ENCODE data around the gene PPM1H.

The PPM1H gene

DNA sequence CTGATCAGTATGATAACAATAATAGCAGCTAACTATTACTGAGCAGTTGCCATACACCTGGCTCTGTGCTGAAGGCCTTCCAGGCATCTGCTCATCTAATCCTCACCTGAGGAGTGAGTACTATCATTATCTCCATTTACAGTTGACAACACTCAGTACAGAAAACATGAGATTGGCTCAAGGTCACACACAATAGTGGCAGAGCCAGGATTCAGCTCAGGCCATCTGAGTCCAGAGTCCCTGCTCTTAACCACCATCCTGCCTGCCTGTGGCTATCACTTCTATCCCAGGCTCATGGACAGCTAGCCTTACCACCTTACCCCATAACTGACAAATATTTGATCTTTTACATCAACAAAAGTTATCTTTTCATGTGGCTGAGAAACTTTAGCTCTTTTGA is 155.5 kb downstream of the PPM1H start:
- Histone ChIP-seq H3K9ac (ENCODE audit: low read depth, low read length, poor library complexity, severe bottlenecking) (no peak overlapping the region), H3K4me1 (ENCODE audit: insufficient read depth, low read length, poor library complexity, severe bottlenecking) (peaks cover 30% of the 10 kb centered on the region), H4K20me1 (ENCODE audit: insufficient read depth, low read length, poor library complexity, severe bottlenecking) (no peaks in the 10 kb centered on the region), H2AFZ (ENCODE audit: low read length) (no peak overlapping the region), H3K79me2 (ENCODE audit: insufficient read depth, low read length) (no peaks in the 10 kb centered on the region), H3K27me3 (ENCODE audit: insufficient read depth, low read length, poor library complexity, severe bottlenecking) (no peaks in the 10 kb centered on the region), H3F3A (ENCODE audit: low read depth) (no peaks in the 10 kb centered on the region), H3K9me2 (replicated peaks; ENCODE audit: low read depth, low read length) (no peaks in the 10 kb centered on the region), H3K4me2 (ENCODE audit: low read depth, low read length, poor library complexity, severe bottlenecking) (no peak overlapping the region), H3K4me3 (ENCODE audit: low read length, poor library complexity, severe bottlenecking) (no peak overlapping the region), H3K36me3 (ENCODE audit: insufficient read depth, low read length) (no peaks in the 10 kb centered on the region; the same call in 1 of the 2 replicates), H3K9me3 (ENCODE audit: insufficient read depth, low read depth, low read length) (no peaks in the 10 kb centered on the region)
- no peak for TF ChIP-seq EZH2phosphoT487 (IDR thresholded peaks at IDR 0.05; ENCODE audit: borderline replicate concordance)

DNA sequence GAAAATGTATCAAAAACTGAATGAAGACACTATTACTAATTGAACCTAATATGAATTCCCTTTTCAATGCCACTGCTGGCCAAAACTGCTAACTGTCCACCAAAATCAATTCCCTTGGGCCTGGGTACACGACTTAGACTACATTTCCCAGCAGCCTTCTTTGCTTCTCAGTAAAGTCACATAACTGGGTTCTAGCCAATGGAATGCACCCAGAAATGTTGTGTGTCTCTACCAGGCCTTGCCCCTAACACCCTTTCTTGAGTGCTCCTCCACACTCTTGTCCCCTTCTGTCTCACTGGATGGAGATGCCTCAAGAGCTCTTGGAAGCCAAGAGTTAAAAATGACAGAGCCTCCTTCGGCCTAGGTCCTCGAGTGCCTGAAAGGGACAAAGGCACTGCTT is 156.8 kb downstream of the PPM1H start:
- no peak overlapping the region for H2AFZ ChIP-seq (ENCODE audit: low read length)
- H3K4me2 ChIP-seq (ENCODE audit: low read depth, low read length, poor library complexity, severe bottlenecking): no peak overlapping the region
- no peak overlapping the region for H3K4me3 ChIP-seq (ENCODE audit: low read length, poor library complexity, severe bottlenecking)
- H3K36me3 ChIP-seq (ENCODE audit: insufficient read depth, low read length): no peaks in the 10 kb centered on the region; the same call in 1 of the 2 replicates
- H3K79me2 ChIP-seq (ENCODE audit: insufficient read depth, low read length): no peaks in the 10 kb centered on the region
- no peak for TF ChIP-seq EZH2phosphoT487 (IDR thresholded peaks at IDR 0.05; ENCODE audit: borderline replicate concordance)
- TF ChIP-seq, protein P1, sequence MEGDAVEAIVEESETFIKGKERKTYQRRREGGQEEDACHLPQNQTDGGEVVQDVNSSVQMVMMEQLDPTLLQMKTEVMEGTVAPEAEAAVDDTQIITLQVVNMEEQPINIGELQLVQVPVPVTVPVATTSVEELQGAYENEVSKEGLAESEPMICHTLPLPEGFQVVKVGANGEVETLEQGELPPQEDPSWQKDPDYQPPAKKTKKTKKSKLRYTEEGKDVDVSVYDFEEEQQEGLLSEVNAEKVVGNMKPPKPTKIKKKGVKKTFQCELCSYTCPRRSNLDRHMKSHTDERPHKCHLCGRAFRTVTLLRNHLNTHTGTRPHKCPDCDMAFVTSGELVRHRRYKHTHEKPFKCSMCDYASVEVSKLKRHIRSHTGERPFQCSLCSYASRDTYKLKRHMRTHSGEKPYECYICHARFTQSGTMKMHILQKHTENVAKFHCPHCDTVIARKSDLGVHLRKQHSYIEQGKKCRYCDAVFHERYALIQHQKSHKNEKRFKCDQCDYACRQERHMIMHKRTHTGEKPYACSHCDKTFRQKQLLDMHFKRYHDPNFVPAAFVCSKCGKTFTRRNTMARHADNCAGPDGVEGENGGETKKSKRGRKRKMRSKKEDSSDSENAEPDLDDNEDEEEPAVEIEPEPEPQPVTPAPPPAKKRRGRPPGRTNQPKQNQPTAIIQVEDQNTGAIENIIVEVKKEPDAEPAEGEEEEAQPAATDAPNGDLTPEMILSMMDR (conservative IDR thresholded peaks at IDR 0.05; ENCODE audit: low read length): no peak
- H3K9me2 ChIP-seq (replicated peaks; ENCODE audit: low read depth, low read length): no peaks in the 10 kb centered on the region
- H3K4me1 ChIP-seq (ENCODE audit: insufficient read depth, low read length, poor library complexity, severe bottlenecking): peaks cover 22% of the 10 kb centered on the region
- no peaks in the 10 kb centered on the region for H3K9me3 ChIP-seq (ENCODE audit: insufficient read depth, low read depth, low read length)
- no peaks in the 10 kb centered on the region for H3K27me3 ChIP-seq (ENCODE audit: insufficient read depth, low read length, poor library complexity, severe bottlenecking)
- no peak overlapping the region for H3K9ac ChIP-seq (ENCODE audit: low read depth, low read length, poor library complexity, severe bottlenecking)
- no peaks in the 10 kb centered on the region for H3F3A ChIP-seq (ENCODE audit: low read depth)
- H4K20me1 ChIP-seq (ENCODE audit: insufficient read depth, low read length, poor library complexity, severe bottlenecking): no peaks in the 10 kb centered on the region

DNA sequence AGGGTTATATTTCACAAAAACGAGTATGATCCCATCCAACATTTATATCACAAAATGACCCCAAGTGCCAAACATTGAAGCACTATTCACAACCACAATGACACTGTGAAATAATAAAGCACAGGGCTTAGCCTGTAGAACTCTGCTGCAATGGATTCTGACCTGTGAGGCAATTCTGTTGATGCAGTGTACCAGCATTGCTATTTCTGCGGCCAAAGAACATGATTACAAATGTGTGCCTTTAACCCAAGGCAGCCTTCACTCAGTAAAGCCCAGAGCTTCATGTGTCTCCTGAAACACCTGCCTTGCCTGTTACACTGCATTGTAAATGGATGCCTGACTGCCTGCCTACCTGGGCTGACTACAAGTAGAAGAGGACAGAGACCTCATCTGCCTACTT is 158.0 kb downstream of the PPM1H start:
- Histone ChIP-seq H3K79me2 (ENCODE audit: insufficient read depth, low read length) (0 out of 2 replicates have a peak, but pooled peaks cover under 1% of the 10 kb centered on the region), H2AFZ (ENCODE audit: low read length) (no peak overlapping the region), H3K9me3 (ENCODE audit: insufficient read depth, low read depth, low read length) (no peaks in the 10 kb centered on the region), H3K4me1 (ENCODE audit: insufficient read depth, low read length, poor library complexity, severe bottlenecking) (peaks cover 25% of the 10 kb centered on the region), H3K9me2 (replicated peaks; ENCODE audit: low read depth, low read length) (no peaks in the 10 kb centered on the region), H3K4me2 (ENCODE audit: low read depth, low read length, poor library complexity, severe bottlenecking) (peak overlapping the region; percentile 3), H3K27me3 (ENCODE audit: insufficient read depth, low read length, poor library complexity, severe bottlenecking) (no peaks in the 10 kb centered on the region), H3K9ac (ENCODE audit: low read depth, low read length, poor library complexity, severe bottlenecking) (no peak overlapping the region), H4K20me1 (ENCODE audit: insufficient read depth, low read length, poor library complexity, severe bottlenecking) (no peaks in the 10 kb centered on the region), H3K4me3 (ENCODE audit: low read length, poor library complexity, severe bottlenecking) (no peak overlapping the region), H3K36me3 (ENCODE audit: insufficient read depth, low read length) (no peaks in the 10 kb centered on the region; the same call in 1 of the 2 replicates), H3F3A (ENCODE audit: low read depth) (no peaks in the 10 kb centered on the region)
- TF ChIP-seq, protein P1 (conservative IDR thresholded peaks at IDR 0.05; ENCODE audit: low read length): no peak
- no peak for TF ChIP-seq EZH2phosphoT487 (IDR thresholded peaks at IDR 0.05; ENCODE audit: borderline replicate concordance)

DNA sequence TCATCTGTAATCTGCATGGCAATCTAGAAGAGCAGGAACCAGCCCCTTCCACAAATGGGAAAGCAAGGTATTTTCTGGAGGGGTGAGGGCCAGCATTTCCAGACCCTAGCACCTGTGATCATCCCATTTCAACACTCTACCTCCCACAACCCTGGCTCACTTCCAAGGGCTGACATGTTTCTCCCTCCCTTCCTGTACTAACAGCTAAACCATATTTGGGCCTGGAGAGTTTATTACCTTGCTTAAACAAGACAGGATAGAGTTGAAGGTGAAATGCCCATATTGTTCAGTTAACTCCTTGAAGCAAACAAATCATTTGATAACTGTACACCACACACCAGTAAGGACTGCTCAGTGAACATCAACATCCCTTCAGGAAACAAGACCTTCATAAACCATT is 158.4 kb downstream of the PPM1H start:
- TF ChIP-seq, protein P1 (conservative IDR thresholded peaks at IDR 0.05; ENCODE audit: low read length): no peak
- no peak for TF ChIP-seq EZH2phosphoT487 (IDR thresholded peaks at IDR 0.05; ENCODE audit: borderline replicate concordance)
- Histone ChIP-seq H3K36me3 (ENCODE audit: insufficient read depth, low read length) (no peaks in the 10 kb centered on the region; the same call in 1 of the 2 replicates), H3K9me3 (ENCODE audit: insufficient read depth, low read depth, low read length) (no peaks in the 10 kb centered on the region), H3K9ac (ENCODE audit: low read depth, low read length, poor library complexity, severe bottlenecking) (no peak overlapping the region), H3K79me2 (ENCODE audit: insufficient read depth, low read length) (0 out of 2 replicates have a peak, but pooled peaks cover 5% of the 10 kb centered on the region), H3K4me3 (ENCODE audit: low read length, poor library complexity, severe bottlenecking) (no peak overlapping the region), H3K4me2 (ENCODE audit: low read depth, low read length, poor library complexity, severe bottlenecking) (no peak overlapping the region), H4K20me1 (ENCODE audit: insufficient read depth, low read length, poor library complexity, severe bottlenecking) (no peaks in the 10 kb centered on the region), H3K4me1 (ENCODE audit: insufficient read depth, low read length, poor library complexity, severe bottlenecking) (peaks cover 25% of the 10 kb centered on the region), H3K27me3 (ENCODE audit: insufficient read depth, low read length, poor library complexity, severe bottlenecking) (no peaks in the 10 kb centered on the region), H3K9me2 (replicated peaks; ENCODE audit: low read depth, low read length) (no peaks in the 10 kb centered on the region), H3F3A (ENCODE audit: low read depth) (no peaks in the 10 kb centered on the region), H2AFZ (ENCODE audit: low read length) (no peak overlapping the region)

Data from Loucy (cell line).